Hepatocyte (in vitro differentiated cells): Measurements from ENCODE around the gene COX6B2. TPM values are rescaled to one million over a fixed set of nuclear protein-coding genes. Genes with fewer than 3 reads are reported as not detected.
A peak's percentile ranks its signal among the peaks of the same experiment; 100 is the strongest.
"Not testable (repeated sequence)": the region's sequence is repeated elsewhere in the genome, so short reads cannot be mapped to it uniquely, and the experiment has no call there.

Source experiments
- DNase-seq: peaks from one replicate; pipeline ENCODE4 v3.0.0-alpha.2; 2016; ENCODE audit warnings: low spot score
- H2AFZ ChIP-seq: fragments of 200-600 bp; sonication (generic); 2 replicates; pipeline ENCODE4 v1.6.0; 2016; ENCODE audit warnings: antibody characterized with exemption, mild to moderate bottlenecking
- H3K27ac ChIP-seq: fragments of 200-600 bp; sonication (generic); 2 replicates; pipeline ENCODE4 v1.5.1; 2016; ENCODE audit warnings: mild to moderate bottlenecking
- H3K27me3 ChIP-seq: fragments of 200-600 bp; sonication (generic); 2 replicates; pipeline ENCODE4 v1.6.1; 2016
- H3K36me3 ChIP-seq: fragments of 200-600 bp; sonication (generic); replicated peaks from 2 replicates; pipeline ENCODE4 v1.5.1; 2016; ENCODE audit warnings: low read depth; ENCODE audit not compliant: insufficient read depth
- H3K4me1 ChIP-seq: fragments of 200-600 bp; sonication (generic); 2 replicates; pipeline ENCODE4 v1.5.1; 2016; ENCODE audit warnings: mild to moderate bottlenecking, moderate library complexity; ENCODE audit not compliant: insufficient read depth
- H3K4me2 ChIP-seq: fragments of 200-600 bp; sonication (generic); 2 replicates; pipeline ENCODE4 v1.6.0; 2016
- H3K4me3 ChIP-seq: fragments of 200-600 bp; sonication (generic); 2 replicates; pipeline ENCODE4 v1.5.1; 2016; ENCODE audit warnings: mild to moderate bottlenecking
- H3K79me2 ChIP-seq: fragments of 200-600 bp; sonication (generic); 2 replicates; pipeline ENCODE4 v1.6.0; 2017; ENCODE audit warnings: mild to moderate bottlenecking
- H3K9me2 ChIP-seq: fragments of 200-600 bp; sonication (generic); replicated peaks from 2 replicates; pipeline ENCODE4 v1.6.0; 2017; ENCODE audit warnings: mild to moderate bottlenecking; ENCODE audit not compliant: insufficient read depth
- H3K9me3 ChIP-seq: fragments of 200-600 bp; sonication (generic); 2 replicates; pipeline ENCODE4 v1.5.1; 2016; ENCODE audit warnings: low read depth, mild to moderate bottlenecking
- H4K20me1 ChIP-seq: fragments of 200-600 bp; sonication (generic); 2 replicates; pipeline ENCODE4 v1.6.0; 2016; ENCODE audit warnings: mild to moderate bottlenecking; ENCODE audit not compliant: insufficient read depth, poor library complexity, severe bottlenecking
- CTCF ChIP-seq: fragments of 200-600 bp; sonication (generic); IDR thresholded peaks from 2 replicates; pipeline ENCODE4 v1.5.1; 2016; ENCODE audit warnings: antibody characterized with exemption, mild to moderate bottlenecking; ENCODE audit not compliant: poor library complexity
- EZH2 ChIP-seq: fragments of 200-600 bp; sonication (generic); IDR thresholded peaks from 2 replicates; pipeline ENCODE4 v1.6.1; 2016; ENCODE audit warnings: antibody characterized with exemption, mild to moderate bottlenecking, borderline replicate concordance
- EZH2phosphoT487 ChIP-seq: fragments of 200-600 bp; sonication (generic); IDR thresholded peaks from one replicate; pipeline ENCODE4 v1.6.1; 2018; ENCODE audit warnings: antibody characterized with exemption, mild to moderate bottlenecking, low read depth, moderate library complexity; ENCODE audit not compliant: unreplicated experiment, severe bottlenecking
- WGBS: methylation state at CpG from one replicate; pipeline ENCODE4 v1.1.6; 2016; ENCODE audit warnings: low lambda C conversion rate; ENCODE audit errors: missing lambda C conversion rate; 5-methylcytosine and 5-hydroxymethylcytosine counted together
- polyA plus RNA-seq: library from polyadenylated mRNA; unstranded; fragments of >200 nt; fragmentation: Nextera tagmentation; extraction: Ambion mirVana; gene quantifications from 2 replicates; pipeline ENCODE4 v1.2.1, GENCODE V29; 2016
- total RNA-seq: library from RNA; depleted of rRNA; stranded (reverse); fragments of >200 nt; gene quantifications from 2 replicates; pipeline ENCODE4 v1.2.3, GENCODE V29; 2014

The COX6B2 gene
- total and polyA plus RNA-seq, 2 experiments from 2014 or later = 0.50 to 4.5 TPM

- 91% methylated on average over 4 of the region's 4 CpGs for WGBS
- not testable (repeated sequence) for H3K4me1 ChIP-seq
These were observed 25.7 kb downstream of the COX6B2 start for GRCh38 chr19:55328774-55329318.

GRCh38 chr19:55325172-55325571 is 29.3 kb downstream of the COX6B2 start, which contains the start of gene TMEM150B:
TMEM150B (minus strand) TSS chr19:55325341; CDS start chr19:55321036, 4,305 bp downstream.
- Histone ChIP-seq H3K27ac (no peak within 1 kb of the TSS), H3K36me3 (no peaks in the 10 kb centered on the region), H3K4me1 (peaks cover 6% of the 10 kb centered on the region), H3K9me2 (no peaks in the 10 kb centered on the region), H3K9me3 (no peaks in the 10 kb centered on the region), H4K20me1 (no peaks in the 10 kb centered on the region), H3K79me2 (no peaks in the 10 kb centered on the region), H2AFZ (no peak within 1 kb of the TSS), H3K4me3 (no peak within 1 kb of the TSS), H3K4me2 (no peak within 1 kb of the TSS), H3K27me3 (no peaks in the 10 kb centered on the region)
- TF ChIP-seq CTCF (no peak), EZH2phosphoT487 (no peak)
- no peak for DNase-seq
- 95% methylated on average over 14 of the region's 14 CpGs for WGBS

More at GRCh38 chr19:55328774-55329318, 25.7 kb downstream of the COX6B2 start:
- not testable (repeated sequence) for H4K20me1 ChIP-seq, H3K27me3 ChIP-seq, H3K4me2 ChIP-seq, H3K79me2 ChIP-seq, DNase-seq, H3K36me3 ChIP-seq, H3K9me3 ChIP-seq, H3K27ac ChIP-seq, H3K4me3 ChIP-seq, H2AFZ ChIP-seq, H3K9me2 ChIP-seq

- TF ChIP-seq CTCF = no peak
- TF ChIP-seq EZH2 = no peak
- no peak for TF ChIP-seq EZH2phosphoT487
- Histone ChIP-seq H3K79me2 (no peaks in the 10 kb centered on the region), H3K4me3 (no peak overlapping the region)
These were observed 29.9 kb downstream of the COX6B2 start for GRCh38 chr19:55324662-55325061.

GRCh38 chr19:55322204-55322885 is 32.2 kb downstream of the COX6B2 start:
- H3K79me2 ChIP-seq = no peaks in the 10 kb centered on the region
- H3K4me2 ChIP-seq = peak overlapping the region; percentile 78
- H4K20me1 ChIP-seq = no peaks in the 10 kb centered on the region
- 61% methylated on average over 12 of the region's 12 CpGs for WGBS
- H2AFZ ChIP-seq = no peak overlapping the region
- no peaks in the 10 kb centered on the region for H3K9me3 ChIP-seq
- no peaks in the 10 kb centered on the region for H3K9me2 ChIP-seq
- peak overlapping the region; percentile 75 for H3K27ac ChIP-seq
- no peaks in the 10 kb centered on the region for H3K36me3 ChIP-seq
- H3K27me3 ChIP-seq = no peaks in the 10 kb centered on the region
- H3K4me1 ChIP-seq = peaks cover 6% of the 10 kb centered on the region
- TF ChIP-seq CTCF = no peak
- no peak for TF ChIP-seq EZH2
- TF ChIP-seq EZH2phosphoT487 = no peak
- no peak overlapping the region for H3K4me3 ChIP-seq
- peak; percentile 59 for DNase-seq

More at GRCh38 chr19:55324662-55325061, 29.9 kb downstream of the COX6B2 start:
- Histone ChIP-seq H3K4me2 (no peak overlapping the region), H3K27ac (no peak overlapping the region), H4K20me1 (no peaks in the 10 kb centered on the region), H3K36me3 (no peaks in the 10 kb centered on the region), H3K9me3 (no peaks in the 10 kb centered on the region), H3K9me2 (no peaks in the 10 kb centered on the region), H2AFZ (no peak overlapping the region), H3K27me3 (no peaks in the 10 kb centered on the region), H3K4me1 (peaks cover 6% of the 10 kb centered on the region)
- no peak for DNase-seq
- WGBS = 87% methylated on average over 6 of the region's 6 CpGs
